Adrenal gland (tissue), 5 donors: ENCODE results near the gene ZNF511.
"Not testable (repeated sequence)": the region's sequence is repeated elsewhere in the genome, so short reads cannot be mapped to it uniquely, and the experiment has no call there.

Experiments used
- CTCF ChIP-seq, 6 experiments: fragments of 450-650 bp in 4 of 6; fragments of 200-600 bp in 2 of 6; sonication (generic) in 1 of 6; IDR thresholded peaks; 1 replicate in 5 of 6; 2 replicates in 1 of 6; pipeline versions ENCODE4 v1.5.1 to v1.8.0; 2016 to 2021; ENCODE audit warnings: antibody characterized with exemption in 6 of 6, mild to moderate bottlenecking in 2 of 6, moderate library complexity in 1 of 6
- POLR2A ChIP-seq, 2 donors: fragments of 450-650 bp; IDR thresholded peaks; one replicate each; pipeline ENCODE4 v1.6.1; 2017; ENCODE audit warnings: antibody characterized with exemption in 2 of 2, mild to moderate bottlenecking in 2 of 2, moderate library complexity in 1 of 2
- donor health status: DM: no; HTN: no; CAD: no.

GRCh38 chr10:133265052-133265451 is 43.7 kb upstream of the ZNF511 start:
- TF ChIP-seq CTCF, POLR2A (IDR thresholded peaks at IDR 0.05): not testable (repeated sequence)
